Measurements from ENCODE around the gene WDR1. TPM values are rescaled to one million over a fixed set of nuclear protein-coding genes. Genes with fewer than 3 reads are reported as not detected.
A peak's percentile ranks its signal among the peaks of the same experiment; 100 is the strongest.

Gene WDR1
- polyA plus RNA-seq, 1 donor = 168 TPM

GRCh38 chr4:10091531-10092181 is 24.9 kb downstream of the WDR1 start:
- Histone ChIP-seq H3K27ac (ENCODE audit: low read length) (no peak overlapping the region), H3K9me3 (ENCODE audit: control insufficient read depth, low read depth, low read length) (no peaks in the 10 kb centered on the region), H3K4me1 (ENCODE audit: control insufficient read depth, insufficient read depth, low read length) (peaks cover 23% of the 10 kb centered on the region), H3K4me3 (ENCODE audit: low read length) (no peak overlapping the region), H3K27me3 (ENCODE audit: control insufficient read depth, insufficient read depth, low read length) (no peaks in the 10 kb centered on the region), H3K36me3 (ENCODE audit: control insufficient read depth, insufficient read depth, low read length) (peaks cover 92% of the 10 kb centered on the region)
- no CpG with 5 or more reads among the region's 19 CpGs for WGBS (ENCODE audit: insufficient coverage, low lambda C conversion rate)
- DNase-seq = no peak

- no peaks in the 10 kb centered on the region for H3K27me3 ChIP-seq (ENCODE audit: control insufficient read depth, insufficient read depth, low read length)
- H3K4me1 ChIP-seq (ENCODE audit: control insufficient read depth, insufficient read depth, low read length) = peaks cover 23% of the 10 kb centered on the region
- WGBS (ENCODE audit: insufficient coverage, low lambda C conversion rate) = no CpG with 5 or more reads among the region's 21 CpGs
- peak overlapping the region; percentile 80 for H3K27ac ChIP-seq (ENCODE audit: low read length)
- H3K4me3 ChIP-seq (ENCODE audit: low read length) = no peak overlapping the region
- no peaks in the 10 kb centered on the region for H3K9me3 ChIP-seq (ENCODE audit: control insufficient read depth, low read depth, low read length)
- DNase-seq = no peak
- peaks cover 92% of the 10 kb centered on the region for H3K36me3 ChIP-seq (ENCODE audit: control insufficient read depth, insufficient read depth, low read length)
These were observed 25.9 kb downstream of the WDR1 start for GRCh38 chr4:10090467-10091250.

GRCh38 chr4:10089346-10089745 is 27.3 kb downstream of the WDR1 start:
- Histone ChIP-seq H3K27me3 (ENCODE audit: control insufficient read depth, insufficient read depth, low read length) (no peaks in the 10 kb centered on the region), H3K4me3 (ENCODE audit: low read length) (no peak overlapping the region), H3K27ac (ENCODE audit: low read length) (peak overlapping the region; percentile 80), H3K36me3 (ENCODE audit: control insufficient read depth, insufficient read depth, low read length) (peaks cover 92% of the 10 kb centered on the region), H3K4me1 (ENCODE audit: control insufficient read depth, insufficient read depth, low read length) (peaks cover 23% of the 10 kb centered on the region), H3K9me3 (ENCODE audit: control insufficient read depth, low read depth, low read length) (no peaks in the 10 kb centered on the region)
- DNase-seq = peak; percentile 80 to 95
- no CpG with 5 or more reads among the region's 11 CpGs for WGBS (ENCODE audit: insufficient coverage, low lambda C conversion rate)

GRCh38 chr4:10088135-10089010 is 28.2 kb downstream of the WDR1 start:
- no CpG with 5 or more reads among the region's 28 CpGs for WGBS (ENCODE audit: insufficient coverage, low lambda C conversion rate)
- peaks cover 92% of the 10 kb centered on the region for H3K36me3 ChIP-seq (ENCODE audit: control insufficient read depth, insufficient read depth, low read length)
- no peak overlapping the region for H3K4me3 ChIP-seq (ENCODE audit: low read length)
- DNase-seq = no peak
- peaks cover 23% of the 10 kb centered on the region for H3K4me1 ChIP-seq (ENCODE audit: control insufficient read depth, insufficient read depth, low read length)
- H3K27ac ChIP-seq (ENCODE audit: low read length) = peak overlapping the region; percentile 80
- H3K9me3 ChIP-seq (ENCODE audit: control insufficient read depth, low read depth, low read length) = no peaks in the 10 kb centered on the region
- no peaks in the 10 kb centered on the region for H3K27me3 ChIP-seq (ENCODE audit: control insufficient read depth, insufficient read depth, low read length)

- H3K4me3 ChIP-seq (ENCODE audit: low read length) = no peak overlapping the region
- DNase-seq = no peak
- peaks cover 93% of the 10 kb centered on the region for H3K36me3 ChIP-seq (ENCODE audit: control insufficient read depth, insufficient read depth, low read length)
These were observed 29.3 kb downstream of the WDR1 start for GRCh38 chr4:10087152-10087791.

GRCh38 chr4:10086506-10087120 is 30.0 kb downstream of the WDR1 start:
- no peak overlapping the region for H3K27ac ChIP-seq (ENCODE audit: low read length)
- H3K36me3 ChIP-seq (ENCODE audit: control insufficient read depth, insufficient read depth, low read length) = peaks cover 93% of the 10 kb centered on the region
- peaks cover 19% of the 10 kb centered on the region for H3K4me1 ChIP-seq (ENCODE audit: control insufficient read depth, insufficient read depth, low read length)
- H3K4me3 ChIP-seq (ENCODE audit: low read length) = no peak overlapping the region
- H3K9me3 ChIP-seq (ENCODE audit: control insufficient read depth, low read depth, low read length) = no peaks in the 10 kb centered on the region
- no peak for DNase-seq
- no CpG with 5 or more reads among the region's 13 CpGs for WGBS (ENCODE audit: insufficient coverage, low lambda C conversion rate)
- no peaks in the 10 kb centered on the region for H3K27me3 ChIP-seq (ENCODE audit: control insufficient read depth, insufficient read depth, low read length)

More at GRCh38 chr4:10087152-10087791, 29.3 kb downstream of the WDR1 start:
- Histone ChIP-seq H3K27ac (ENCODE audit: low read length) (no peak overlapping the region), H3K9me3 (ENCODE audit: control insufficient read depth, low read depth, low read length) (no peaks in the 10 kb centered on the region), H3K4me1 (ENCODE audit: control insufficient read depth, insufficient read depth, low read length) (peaks cover 19% of the 10 kb centered on the region), H3K27me3 (ENCODE audit: control insufficient read depth, insufficient read depth, low read length) (no peaks in the 10 kb centered on the region)
- WGBS (ENCODE audit: insufficient coverage, low lambda C conversion rate) = no CpG with 5 or more reads among the region's 12 CpGs

- Histone ChIP-seq H3K4me1 (ENCODE audit: control insufficient read depth, insufficient read depth, low read length) (peaks cover 19% of the 10 kb centered on the region), H3K4me3 (ENCODE audit: low read length) (no peak overlapping the region), H3K27ac (ENCODE audit: low read length) (no peak overlapping the region), H3K36me3 (ENCODE audit: control insufficient read depth, insufficient read depth, low read length) (peaks cover 92% of the 10 kb centered on the region), H3K9me3 (ENCODE audit: control insufficient read depth, low read depth, low read length) (no peaks in the 10 kb centered on the region), H3K27me3 (ENCODE audit: control insufficient read depth, insufficient read depth, low read length) (no peaks in the 10 kb centered on the region)
- no peak for DNase-seq
- whole genome bisulfite sequencing (ENCODE audit: insufficient coverage, low lambda C conversion rate) = no CpG with 5 or more reads among the region's 23 CpGs
These were observed 30.6 kb downstream of the WDR1 start for GRCh38 chr4:10085828-10086505.

GRCh38 chr4:10085386-10085785 is 31.2 kb downstream of the WDR1 start:
- H3K27me3 ChIP-seq (ENCODE audit: control insufficient read depth, insufficient read depth, low read length) = no peaks in the 10 kb centered on the region
- no peak overlapping the region for H3K27ac ChIP-seq (ENCODE audit: low read length)
- WGBS (ENCODE audit: insufficient coverage, low lambda C conversion rate) = no CpG with 5 or more reads among the region's 11 CpGs
- DNase-seq = no peak
- H3K36me3 ChIP-seq (ENCODE audit: control insufficient read depth, insufficient read depth, low read length) = peaks cover 92% of the 10 kb centered on the region
- H3K4me3 ChIP-seq (ENCODE audit: low read length) = no peak overlapping the region
- H3K4me1 ChIP-seq (ENCODE audit: control insufficient read depth, insufficient read depth, low read length) = peaks cover 18% of the 10 kb centered on the region
- H3K9me3 ChIP-seq (ENCODE audit: control insufficient read depth, low read depth, low read length) = no peaks in the 10 kb centered on the region

- no peak for DNase-seq
- no peaks in the 10 kb centered on the region for H3K9me3 ChIP-seq (ENCODE audit: control insufficient read depth, low read depth, low read length)
- no CpG with 5 or more reads among the region's 21 CpGs for WGBS (ENCODE audit: insufficient coverage, low lambda C conversion rate)
- H3K4me1 ChIP-seq (ENCODE audit: control insufficient read depth, insufficient read depth, low read length) = peaks cover 12% of the 10 kb centered on the region
- H3K27me3 ChIP-seq (ENCODE audit: control insufficient read depth, insufficient read depth, low read length) = no peaks in the 10 kb centered on the region
- peaks cover 92% of the 10 kb centered on the region for H3K36me3 ChIP-seq (ENCODE audit: control insufficient read depth, insufficient read depth, low read length)
- H3K4me3 ChIP-seq (ENCODE audit: low read length) = no peak overlapping the region
- no peak overlapping the region for H3K27ac ChIP-seq (ENCODE audit: low read length)
These were observed 31.8 kb downstream of the WDR1 start for GRCh38 chr4:10084651-10085358.
